GM23338 (cell line): ENCODE measurements around the gene ZNF235. TPM values are rescaled to one million over a fixed set of nuclear protein-coding genes. Genes with fewer than 3 reads are reported as not detected.

ENCODE experiments used
- ATAC-seq: fragments of 200-7000 bp; cut with Tn5 transposase; 3 replicates; pipeline ENCODE4 v1.9.1; 2020
- DNase-seq: peaks from one replicate; pipeline ENCODE4 v3.0.0-alpha.2; 2015; ENCODE audit warnings: low spot score
- H2AFZ ChIP-seq: fragments of 200-600 bp; sonication (generic); 2 replicates; pipeline ENCODE4 v1.8.0; 2016; ENCODE audit warnings: antibody characterized with exemption, mild to moderate bottlenecking, moderate library complexity
- H3F3A ChIP-seq: fragments of 200-600 bp; sonication (generic); replicated peaks from 2 replicates; pipeline ENCODE4 v1.8.0; 2017; ENCODE audit warnings: antibody characterized with exemption, mixed run types, low read depth
- H3K27ac ChIP-seq: fragments of 200-600 bp; sonication (generic); 2 replicates; pipeline ENCODE4 v1.6.1; 2016; ENCODE audit warnings: low read depth
- H3K27me3 ChIP-seq: fragments of 200-600 bp; sonication (generic); 2 replicates; pipeline ENCODE4 v1.8.0; 2016; ENCODE audit warnings: mild to moderate bottlenecking, mixed run types, moderate library complexity; ENCODE audit not compliant: insufficient read depth
- H3K36me3 ChIP-seq: fragments of 200-600 bp; sonication (generic); 2 replicates; pipeline ENCODE4 v1.8.0; 2016; ENCODE audit warnings: mild to moderate bottlenecking; ENCODE audit not compliant: insufficient read depth
- H3K4me1 ChIP-seq: fragments of 200-600 bp; sonication (generic); 2 replicates; pipeline ENCODE4 v1.8.0; 2016; ENCODE audit warnings: mild to moderate bottlenecking, moderate library complexity; ENCODE audit not compliant: insufficient read depth
- H3K4me2 ChIP-seq: fragments of 200-600 bp; sonication (generic); 2 replicates; pipeline ENCODE4 v1.7.1; 2017; ENCODE audit warnings: mixed run types
- H3K4me3 ChIP-seq: fragments of 200-600 bp; sonication (generic); 2 replicates; pipeline ENCODE4 v1.6.1; 2016; ENCODE audit warnings: mixed run types
- H3K79me2 ChIP-seq: fragments of 200-600 bp; sonication (generic); replicated peaks from 2 replicates; pipeline ENCODE4 v1.8.0; 2017; ENCODE audit warnings: mild to moderate bottlenecking; ENCODE audit not compliant: insufficient read depth
- H3K9me2 ChIP-seq: fragments of 200-600 bp; sonication (generic); 2 replicates; pipeline ENCODE4 v1.8.0; 2017; ENCODE audit not compliant: insufficient read depth
- H4K20me1 ChIP-seq: fragments of 200-600 bp; sonication (generic); replicated peaks from 2 replicates; pipeline ENCODE4 v1.8.0; 2017; ENCODE audit warnings: mild to moderate bottlenecking; ENCODE audit not compliant: insufficient read depth
- H3K27ac Mint-ChIP-seq: 2 replicates; pipeline ENCODE4 v1.8.0; 2020; ENCODE audit warnings: inconsistent platforms, mild to moderate bottlenecking, moderate library complexity, mixed read lengths
- H3K27me3 Mint-ChIP-seq: 3 replicates; pipeline ENCODE4 v1.8.0; 2022; ENCODE audit warnings: low read depth, mild to moderate bottlenecking, moderate library complexity, mixed read lengths, inconsistent platforms; ENCODE audit not compliant: insufficient read depth, poor library complexity
- H3K36me3 Mint-ChIP-seq: 3 replicates; pipeline ENCODE4 v1.8.0; 2021; ENCODE audit warnings: low read depth, mild to moderate bottlenecking, inconsistent platforms, moderate library complexity, mixed read lengths
- H3K4me1 Mint-ChIP-seq: 3 replicates; pipeline ENCODE4 v1.8.0; 2020; ENCODE audit warnings: mild to moderate bottlenecking, inconsistent platforms, mixed read lengths
- H3K4me3 Mint-ChIP-seq: 3 replicates; pipeline ENCODE4 v1.8.0; 2021; ENCODE audit warnings: moderate library complexity, mild to moderate bottlenecking, inconsistent platforms, mixed read lengths
- H3K9me3 Mint-ChIP-seq: 3 replicates; pipeline ENCODE4 v1.8.0; 2020; ENCODE audit warnings: moderate library complexity, mild to moderate bottlenecking, inconsistent platforms, mixed read lengths
- CREB1 ChIP-seq: fragments of 250-450 bp; sonication (Bioruptor Pico); IDR thresholded peaks from 2 replicates; pipeline ENCODE4 v1.5.0; 2020; ENCODE audit warnings: low read depth, mild to moderate bottlenecking, moderate library complexity
- EZH2 ChIP-seq: fragments of 200-600 bp; sonication (generic); IDR thresholded peaks from one replicate; pipeline ENCODE4 v1.8.0; 2017; ENCODE audit warnings: antibody characterized with exemption, mild to moderate bottlenecking, low read depth; ENCODE audit not compliant: unreplicated experiment
- JUNB ChIP-seq: IDR thresholded peaks from one replicate; pipeline ENCODE4 v1.6.1; 2016; ENCODE audit warnings: antibody characterized with exemption; ENCODE audit not compliant: unreplicated experiment
- NANOG ChIP-seq: IDR thresholded peaks from 2 replicates; pipeline ENCODE4 v1.6.1; 2016; ENCODE audit warnings: antibody characterized with exemption, borderline replicate concordance
- POLR2AphosphoS5 ChIP-seq: IDR thresholded peaks from 2 replicates; pipeline ENCODE4 v1.6.1; 2016; ENCODE audit warnings: antibody characterized with exemption, low read depth
- ZNF114 ChIP-seq: fragments of 250-450 bp; sonication (Bioruptor Pico); IDR thresholded peaks from 2 replicates; pipeline ENCODE4 v1.5.0; 2020; ENCODE audit warnings: mild to moderate bottlenecking, moderate library complexity
- ZNF331 ChIP-seq: fragments of 250-450 bp; sonication (Bioruptor Pico); IDR thresholded peaks from 2 replicates; pipeline ENCODE4 v1.5.0; 2020; ENCODE audit warnings: low read depth, mild to moderate bottlenecking, moderate library complexity
- ZNF462 ChIP-seq: fragments of 250-450 bp; sonication (Bioruptor Pico); IDR thresholded peaks from 2 replicates; pipeline ENCODE4 v1.5.0; 2020; ENCODE audit warnings: mild to moderate bottlenecking, moderate library complexity
- polyA plus RNA-seq: library from polyadenylated mRNA; unstranded; fragments of >200 nt; fragmentation: Nextera tagmentation; extraction: Ambion mirVana; gene quantifications from 2 replicates; pipeline ENCODE4 v1.2.1, GENCODE V29; 2016
- total RNA-seq: library from RNA; depleted of rRNA; stranded (reverse); fragments of >200 nt; shearing (Covaris generic); gene quantifications from 2 replicates; pipeline ENCODE4 v1.2.3, GENCODE V29; 2014
- TF ChIP-seq, protein P1 (sequence below): IDR thresholded peaks from one replicate; pipeline ENCODE4 v1.6.1; 2018; ENCODE audit warnings: antibody characterized with exemption; ENCODE audit not compliant: unreplicated experiment
- TF ChIP-seq, protein P2 (sequence below): IDR thresholded peaks from 2 replicates; pipeline ENCODE4 v1.6.1; 2016; ENCODE audit warnings: antibody characterized with exemption
- TF ChIP-seq, protein P3 (sequence below), 2 experiments: fragments of 200-600 bp in 1 of 2; sonication (generic) in 1 of 2; conservative IDR thresholded peaks; 2 replicates each; pipeline versions ENCODE4 v1.5.1 to v1.6.1; 2016 to 2017; ENCODE audit warnings: antibody characterized with exemption in 2 of 2, low read depth in 2 of 2, mild to moderate bottlenecking in 2 of 2, moderate library complexity in 1 of 2

ZNF235 gene
- total and polyA plus RNA-seq, 2 experiments from 2014 or later: 5.0 to 5.1 TPM

DNA sequence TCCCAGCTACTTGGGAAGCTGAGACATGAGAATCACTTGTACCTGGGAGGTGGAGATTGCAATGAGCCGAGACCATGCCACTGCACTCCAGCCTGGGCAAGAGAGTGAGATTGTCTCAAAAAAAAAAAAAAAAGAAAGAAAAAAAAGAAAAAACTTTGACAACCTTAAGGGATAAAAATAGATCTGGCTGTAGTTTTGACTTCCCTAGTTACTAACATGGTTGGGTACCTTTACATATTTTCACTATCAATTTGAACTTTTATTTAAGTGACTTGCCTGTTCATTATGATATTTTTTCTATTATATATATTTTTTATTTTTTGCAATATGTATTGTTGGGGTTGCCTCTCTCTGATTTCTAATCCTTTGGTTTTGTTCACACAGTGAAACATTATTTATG, 8.4 kb upstream of the ZNF235 start:
- no peaks in the 10 kb centered on the region for H3K79me2 ChIP-seq
- ATAC-seq (no peak), DNase-seq (no peak)
- Mint-ChIP-seq H3K27ac (no peak overlapping the region), H3K27me3 (no peaks in the 10 kb centered on the region), H3K4me3 (no peak overlapping the region), H3K36me3 (peaks cover 7% of the 10 kb centered on the region; the same call in 2 of the 3 replicates), H3K4me1 (no peaks in the 10 kb centered on the region), H3K9me3 (peaks cover 81% of the 10 kb centered on the region)
- TF ChIP-seq ZNF331 (no peak), CREB1 (CRISPR knock-in tag) (no peak), JUNB (no peak), ZNF114 (CRISPR knock-in tag) (no peak), ZNF462 (CRISPR knock-in tag) (no peak), EZH2 (no peak), POLR2AphosphoS5 (no peak), NANOG (no peak)
- TF ChIP-seq, protein P1, sequence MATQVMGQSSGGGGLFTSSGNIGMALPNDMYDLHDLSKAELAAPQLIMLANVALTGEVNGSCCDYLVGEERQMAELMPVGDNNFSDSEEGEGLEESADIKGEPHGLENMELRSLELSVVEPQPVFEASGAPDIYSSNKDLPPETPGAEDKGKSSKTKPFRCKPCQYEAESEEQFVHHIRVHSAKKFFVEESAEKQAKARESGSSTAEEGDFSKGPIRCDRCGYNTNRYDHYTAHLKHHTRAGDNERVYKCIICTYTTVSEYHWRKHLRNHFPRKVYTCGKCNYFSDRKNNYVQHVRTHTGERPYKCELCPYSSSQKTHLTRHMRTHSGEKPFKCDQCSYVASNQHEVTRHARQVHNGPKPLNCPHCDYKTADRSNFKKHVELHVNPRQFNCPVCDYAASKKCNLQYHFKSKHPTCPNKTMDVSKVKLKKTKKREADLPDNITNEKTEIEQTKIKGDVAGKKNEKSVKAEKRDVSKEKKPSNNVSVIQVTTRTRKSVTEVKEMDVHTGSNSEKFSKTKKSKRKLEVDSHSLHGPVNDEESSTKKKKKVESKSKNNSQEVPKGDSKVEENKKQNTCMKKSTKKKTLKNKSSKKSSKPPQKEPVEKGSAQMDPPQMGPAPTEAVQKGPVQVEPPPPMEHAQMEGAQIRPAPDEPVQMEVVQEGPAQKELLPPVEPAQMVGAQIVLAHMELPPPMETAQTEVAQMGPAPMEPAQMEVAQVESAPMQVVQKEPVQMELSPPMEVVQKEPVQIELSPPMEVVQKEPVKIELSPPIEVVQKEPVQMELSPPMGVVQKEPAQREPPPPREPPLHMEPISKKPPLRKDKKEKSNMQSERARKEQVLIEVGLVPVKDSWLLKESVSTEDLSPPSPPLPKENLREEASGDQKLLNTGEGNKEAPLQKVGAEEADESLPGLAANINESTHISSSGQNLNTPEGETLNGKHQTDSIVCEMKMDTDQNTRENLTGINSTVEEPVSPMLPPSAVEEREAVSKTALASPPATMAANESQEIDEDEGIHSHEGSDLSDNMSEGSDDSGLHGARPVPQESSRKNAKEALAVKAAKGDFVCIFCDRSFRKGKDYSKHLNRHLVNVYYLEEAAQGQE: no peak
- TF ChIP-seq, protein P2, sequence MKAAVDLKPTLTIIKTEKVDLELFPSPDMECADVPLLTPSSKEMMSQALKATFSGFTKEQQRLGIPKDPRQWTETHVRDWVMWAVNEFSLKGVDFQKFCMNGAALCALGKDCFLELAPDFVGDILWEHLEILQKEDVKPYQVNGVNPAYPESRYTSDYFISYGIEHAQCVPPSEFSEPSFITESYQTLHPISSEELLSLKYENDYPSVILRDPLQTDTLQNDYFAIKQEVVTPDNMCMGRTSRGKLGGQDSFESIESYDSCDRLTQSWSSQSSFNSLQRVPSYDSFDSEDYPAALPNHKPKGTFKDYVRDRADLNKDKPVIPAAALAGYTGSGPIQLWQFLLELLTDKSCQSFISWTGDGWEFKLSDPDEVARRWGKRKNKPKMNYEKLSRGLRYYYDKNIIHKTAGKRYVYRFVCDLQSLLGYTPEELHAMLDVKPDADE: no peak
- TF ChIP-seq, protein P3, sequence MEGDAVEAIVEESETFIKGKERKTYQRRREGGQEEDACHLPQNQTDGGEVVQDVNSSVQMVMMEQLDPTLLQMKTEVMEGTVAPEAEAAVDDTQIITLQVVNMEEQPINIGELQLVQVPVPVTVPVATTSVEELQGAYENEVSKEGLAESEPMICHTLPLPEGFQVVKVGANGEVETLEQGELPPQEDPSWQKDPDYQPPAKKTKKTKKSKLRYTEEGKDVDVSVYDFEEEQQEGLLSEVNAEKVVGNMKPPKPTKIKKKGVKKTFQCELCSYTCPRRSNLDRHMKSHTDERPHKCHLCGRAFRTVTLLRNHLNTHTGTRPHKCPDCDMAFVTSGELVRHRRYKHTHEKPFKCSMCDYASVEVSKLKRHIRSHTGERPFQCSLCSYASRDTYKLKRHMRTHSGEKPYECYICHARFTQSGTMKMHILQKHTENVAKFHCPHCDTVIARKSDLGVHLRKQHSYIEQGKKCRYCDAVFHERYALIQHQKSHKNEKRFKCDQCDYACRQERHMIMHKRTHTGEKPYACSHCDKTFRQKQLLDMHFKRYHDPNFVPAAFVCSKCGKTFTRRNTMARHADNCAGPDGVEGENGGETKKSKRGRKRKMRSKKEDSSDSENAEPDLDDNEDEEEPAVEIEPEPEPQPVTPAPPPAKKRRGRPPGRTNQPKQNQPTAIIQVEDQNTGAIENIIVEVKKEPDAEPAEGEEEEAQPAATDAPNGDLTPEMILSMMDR (conservative IDR thresholded peaks at IDR 0.05; ENCODE audit: low read depth in 2 of 2): no peak
- no peak overlapping the region for H3K4me2 ChIP-seq
- no peak overlapping the region for H2AFZ ChIP-seq
- no peaks in the 10 kb centered on the region for H3K4me1 ChIP-seq
- no peaks in the 10 kb centered on the region for H3K36me3 ChIP-seq
- no peaks in the 10 kb centered on the region for H3F3A ChIP-seq
- H3K9me2 ChIP-seq: no peaks in the 10 kb centered on the region
- H3K4me3 ChIP-seq: no peak overlapping the region
- no peaks in the 10 kb centered on the region for H3K27me3 ChIP-seq
- H4K20me1 ChIP-seq: no peaks in the 10 kb centered on the region
- H3K27ac ChIP-seq: no peak overlapping the region
